ENCODE data around the gene TTF2. TPM values are rescaled to one million over a fixed set of nuclear protein-coding genes. Genes with fewer than 3 reads are reported as not detected.

The TTF2 gene
- total and polyA plus RNA-seq, 2 of the 8 experiments (the other 6 are each of a cell fraction or from before 2014, with no cell fraction given), result 16.9 to 89.6 TPM

DNA sequence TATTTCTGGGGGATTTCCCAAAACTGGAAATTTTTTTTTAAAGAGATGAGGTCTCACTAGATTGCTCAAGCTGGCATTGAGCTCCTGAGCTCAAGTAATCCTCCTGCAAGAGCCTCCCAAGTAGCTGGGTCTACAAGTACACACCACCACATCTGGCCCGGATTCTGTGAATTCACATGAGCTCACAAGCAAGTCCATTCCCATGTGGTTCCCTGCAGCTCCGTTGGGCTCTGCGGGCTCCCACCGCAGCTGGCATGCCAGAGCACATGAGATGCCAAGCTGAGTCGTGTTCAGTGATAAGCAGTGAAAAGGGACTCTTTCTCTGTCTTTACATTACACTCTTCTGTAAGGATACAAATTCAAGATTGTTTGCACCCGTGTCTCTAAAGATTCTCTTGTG is 21.9 kb upstream of the TTF2 start:
- Histone ChIP-seq H2BK5ac (ENCODE audit: low read depth, low read length) (no peak overlapping the region), H4K20me1 (replicated peaks in 1 of 2; ENCODE audit: control insufficient read depth in 1 of 2, insufficient read depth in 2 of 2, low read length in 2 of 2) (no peaks in the 10 kb centered on the region), H3K23me2 (ENCODE audit: low read depth, low read length) (no peaks in the 10 kb centered on the region), H2AK5ac (ENCODE audit: low read depth, low read length) (no peak overlapping the region), H3K4me3 (ENCODE audit: extremely low read depth in 1 of 4, insufficient read depth in 2 of 4, low read depth in 3 of 4, low read length in 4 of 4) (no peak overlapping the region), H3K14ac (ENCODE audit: insufficient read length) (no peak overlapping the region), H3K79me1 (ENCODE audit: low read depth, low read length) (no peaks in the 10 kb centered on the region), H3K9ac (replicated peaks in 1 of 4; ENCODE audit: extremely low read depth in 1 of 4, low read depth in 3 of 4, low read length in 3 of 4) (no peak overlapping the region), H2AFZ (ENCODE audit: low read length) (no peak overlapping the region), H2BK15ac (ENCODE audit: low read length) (no peak overlapping the region), H3K79me2 (ENCODE audit: control insufficient read depth in 1 of 2, insufficient read depth in 2 of 2, low read length in 2 of 2) (no peaks in the 10 kb centered on the region), H2BK12ac (ENCODE audit: low read depth, low read length) (no peak overlapping the region), H2BK120ac (replicated peaks; ENCODE audit: low read depth, low read length) (no peak overlapping the region), H3K18ac (ENCODE audit: extremely low read depth, low read length) (no peak overlapping the region), H3K27ac (ENCODE audit: low read depth, low read length) (no peak overlapping the region), H3K9me3 (ENCODE audit: insufficient read depth in 2 of 2, low read depth in 1 of 2, low read length in 1 of 2) (no peaks in the 10 kb centered on the region), H3K23ac (ENCODE audit: insufficient read length) (no peak overlapping the region), H3K4me1 (replicated peaks in 1 of 4; ENCODE audit: control insufficient read depth in 3 of 4, insufficient read depth in 4 of 4, low read length in 3 of 4) (peaks cover 0 to 6% (median 0%) of the 10 kb centered on the region in 4 experiments; a peak in 2 of 7 replicates), H3K56ac (replicated peaks; ENCODE audit: insufficient read length, low read depth, low read length) (no peak overlapping the region), H3K27me3 (replicated peaks in 1 of 4; ENCODE audit: control insufficient read depth in 3 of 4, extremely low read depth in 1 of 4, insufficient read depth in 3 of 4, low read length in 3 of 4) (no peaks in the 10 kb centered on the region), H4K91ac (replicated peaks; ENCODE audit: insufficient read length, low read length) (no peak overlapping the region), H4K8ac (ENCODE audit: extremely low read depth, insufficient read depth, low read length) (no peak overlapping the region), H2BK20ac (ENCODE audit: low read length) (no peak overlapping the region), H4K5ac (ENCODE audit: insufficient read length, low read depth, low read length) (no peak overlapping the region), H3K4me2 (ENCODE audit: insufficient read depth in 1 of 2, low read depth in 2 of 2, low read length in 2 of 2) (no peak overlapping the region), H3K4ac (replicated peaks; ENCODE audit: insufficient read length, low read depth, low read length) (no peak overlapping the region), H3K36me3 (ENCODE audit: control insufficient read depth in 2 of 4, insufficient read depth in 4 of 4, low read length in 3 of 4) (no peaks in the 10 kb centered on the region)
- WGBS, 2 experiments (ENCODE audit: extremely low coverage in 1 of 2, insufficient coverage in 1 of 2, insufficient read length in 1 of 2, insufficient replicate concordance in 2 of 2, low coverage in 1 of 2, low lambda C conversion rate in 2 of 2, missing lambda C conversion rate in 1 of 2), result 87% methylated on average over 6 of the region's 6 CpGs; no CpG with 5 or more reads in 1 of the 2 experiments
- ChIA-PET POLR2A (ENCODE audit: partially characterized antibody) (interaction anchor here (0.7 to 3.0 kb wide), 2 partner anchors 15 to 22 kb away, joined by 3 to 8 read pairs; partner anchors contain the start of gene TTF2), CTCF (ENCODE audit: partially characterized antibody) (interaction anchor here (0.8 to 1.8 kb wide), 3 partner anchors 19 to 365 kb away, joined by 3 to 6 read pairs (median 3); no protein-coding TSS in a partner anchor)
- no peak for DNase-seq (ENCODE audit: low read depth in 1 of 2, low spot score in 2 of 2)
- no peak for FAIRE-seq
- TF ChIP-seq NRF1 (IDR thresholded peaks at IDR 0.05; ENCODE audit: low read depth, low read length) (no peak), EGR1 (IDR thresholded peaks at IDR 0.05; ENCODE audit: borderline replicate concordance, low read depth, low read length) (no peak), PHF8 (conservative IDR thresholded peaks at IDR 0.05; ENCODE audit: low read depth, low read length) (no peak), RFX5 (IDR thresholded peaks at IDR 0.05; ENCODE audit: borderline replicate concordance, low read depth, low read length) (no peak), CHD1 (IDR thresholded peaks at IDR 0.05; ENCODE audit: low read depth, low read length) (no peak), RNF2 (IDR thresholded peaks at IDR 0.05; ENCODE audit: borderline replicate concordance, low read depth, low read length, missing control alignments, poor library complexity, severe bottlenecking) (no peak), SRF (IDR thresholded peaks at IDR 0.05; ENCODE audit: low read depth, low read length) (no peak), SP4 (IDR thresholded peaks at IDR 0.05; ENCODE audit: low read length) (no peak), RAD21 (IDR thresholded peaks at IDR 0.05 in 1 of 2, conservative IDR thresholded peaks at IDR 0.05 in 1 of 2; ENCODE audit: low read depth in 2 of 2, low read length in 2 of 2) (no peak), POLR2AphosphoS5 (IDR thresholded peaks at IDR 0.05; ENCODE audit: low read depth, low read length) (no peak), TCF12 (IDR thresholded peaks at IDR 0.05; ENCODE audit: low read depth, low read length) (no peak), CREB1 (IDR thresholded peaks at IDR 0.05) (no peak), POU5F1 (IDR thresholded peaks at IDR 0.05; ENCODE audit: low read depth, low read length) (no peak), BACH1 (IDR thresholded peaks at IDR 0.05; ENCODE audit: low read length) (no peak)
- TF ChIP-seq, protein P1, sequence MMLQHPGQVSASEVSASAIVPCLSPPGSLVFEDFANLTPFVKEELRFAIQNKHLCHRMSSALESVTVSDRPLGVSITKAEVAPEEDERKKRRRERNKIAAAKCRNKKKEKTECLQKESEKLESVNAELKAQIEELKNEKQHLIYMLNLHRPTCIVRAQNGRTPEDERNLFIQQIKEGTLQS (IDR thresholded peaks at IDR 0.05; ENCODE audit: insufficient read depth, low read depth, low read length), result no peak
